Fibroblast of lung (primary cell): ENCODE results near the gene BBLN.

Experiments
- EZH2 ChIP-seq: IDR thresholded peaks from 2 replicates; pipeline ENCODE4 v1.5.1; 2012; ENCODE audit warnings: low read length, control low read depth, mild to moderate bottlenecking; ENCODE audit errors: missing control alignments
- TF ChIP-seq, protein P1 (sequence below), 2 donors: IDR thresholded peaks in 1 of 2; conservative IDR thresholded peaks in 1 of 2; 1 replicate in 1 of 2; 2 replicates in 1 of 2; pipeline ENCODE4 v1.5.1; 2011 to 2012; ENCODE audit warnings: low read length in 2 of 2, control low read depth in 1 of 2, inconsistent platforms in 1 of 2, low read depth in 1 of 2, mild to moderate bottlenecking in 1 of 2

DNA sequence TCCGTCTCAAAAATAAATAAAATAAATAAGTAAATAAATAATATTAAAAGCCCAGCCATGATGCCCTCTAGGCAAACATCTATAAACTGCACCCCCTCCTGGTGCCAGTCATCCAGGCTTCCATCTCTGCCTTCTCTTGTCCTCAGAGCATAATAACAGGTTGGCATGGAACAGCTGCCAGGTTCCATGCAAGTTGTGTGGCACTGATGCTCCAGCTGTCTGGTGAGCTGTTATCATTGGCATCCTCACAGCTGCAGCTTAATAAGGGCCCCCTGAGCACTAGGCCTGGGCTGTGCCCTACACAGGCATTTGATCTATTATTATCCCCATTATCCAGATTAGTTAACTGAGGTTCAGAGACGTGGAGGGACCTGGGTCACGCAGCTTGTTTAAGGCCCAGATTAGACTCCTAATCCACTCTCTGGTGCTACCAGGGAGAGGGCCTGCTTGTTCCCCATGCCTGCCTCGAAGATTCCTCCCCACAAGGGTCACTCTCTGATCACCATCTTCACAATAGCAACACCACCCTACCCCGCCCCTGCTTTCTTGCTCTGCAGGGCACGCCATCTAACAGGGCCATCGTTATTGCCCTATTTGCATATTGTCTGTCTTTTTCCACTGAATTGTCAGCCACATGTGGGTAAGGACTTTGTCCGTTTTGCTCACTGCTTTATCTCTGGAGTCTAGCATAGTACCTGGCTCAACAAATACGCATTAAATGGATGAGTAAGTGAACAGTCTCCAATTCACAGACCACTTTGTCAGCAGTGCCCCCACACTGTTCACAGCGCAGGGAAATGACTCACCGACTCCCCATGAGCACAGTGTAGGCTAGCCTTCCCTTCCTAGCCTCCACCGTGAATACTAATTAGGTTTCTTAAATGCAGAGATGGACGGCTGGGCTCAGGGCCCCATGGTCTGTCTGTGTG is 41.6 kb downstream of the BBLN start:
- TF ChIP-seq, protein P1, sequence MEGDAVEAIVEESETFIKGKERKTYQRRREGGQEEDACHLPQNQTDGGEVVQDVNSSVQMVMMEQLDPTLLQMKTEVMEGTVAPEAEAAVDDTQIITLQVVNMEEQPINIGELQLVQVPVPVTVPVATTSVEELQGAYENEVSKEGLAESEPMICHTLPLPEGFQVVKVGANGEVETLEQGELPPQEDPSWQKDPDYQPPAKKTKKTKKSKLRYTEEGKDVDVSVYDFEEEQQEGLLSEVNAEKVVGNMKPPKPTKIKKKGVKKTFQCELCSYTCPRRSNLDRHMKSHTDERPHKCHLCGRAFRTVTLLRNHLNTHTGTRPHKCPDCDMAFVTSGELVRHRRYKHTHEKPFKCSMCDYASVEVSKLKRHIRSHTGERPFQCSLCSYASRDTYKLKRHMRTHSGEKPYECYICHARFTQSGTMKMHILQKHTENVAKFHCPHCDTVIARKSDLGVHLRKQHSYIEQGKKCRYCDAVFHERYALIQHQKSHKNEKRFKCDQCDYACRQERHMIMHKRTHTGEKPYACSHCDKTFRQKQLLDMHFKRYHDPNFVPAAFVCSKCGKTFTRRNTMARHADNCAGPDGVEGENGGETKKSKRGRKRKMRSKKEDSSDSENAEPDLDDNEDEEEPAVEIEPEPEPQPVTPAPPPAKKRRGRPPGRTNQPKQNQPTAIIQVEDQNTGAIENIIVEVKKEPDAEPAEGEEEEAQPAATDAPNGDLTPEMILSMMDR (conservative IDR thresholded peaks at IDR 0.05 in 1 of 2, IDR thresholded peaks at IDR 0.05 in 1 of 2; ENCODE audit: low read depth in 1 of 2, low read length in 2 of 2) = no peak
- no peak for TF ChIP-seq EZH2
